ENCODE results near the gene PIWIL4.
"Not testable (repeated sequence)": the region's sequence is repeated elsewhere in the genome, so short reads cannot be mapped to it uniquely, and the experiment has no call there.

PIWIL4 gene

DNA sequence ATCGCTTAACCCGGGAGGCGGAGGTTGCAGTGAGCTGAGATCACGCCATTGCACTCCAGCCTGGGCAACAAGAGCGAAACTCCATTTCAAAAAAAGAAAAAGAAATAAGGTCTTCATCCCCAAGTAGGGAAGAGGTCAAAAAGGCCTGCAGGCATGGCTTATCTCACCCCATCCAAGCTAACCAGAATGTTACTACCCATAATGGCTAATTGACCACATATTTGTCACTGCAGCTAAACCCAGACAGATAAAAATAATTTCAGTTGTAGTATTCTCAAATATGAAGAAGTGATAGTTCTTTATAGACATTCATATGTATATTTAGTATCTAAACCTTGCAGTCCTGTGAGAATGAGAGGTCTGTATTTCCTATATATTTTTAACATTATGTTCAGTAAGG, 17.8 kb downstream of the PIWIL4 start:
- no peak for DNase-seq (ENCODE audit: low read depth in 3 of 3)

DNA sequence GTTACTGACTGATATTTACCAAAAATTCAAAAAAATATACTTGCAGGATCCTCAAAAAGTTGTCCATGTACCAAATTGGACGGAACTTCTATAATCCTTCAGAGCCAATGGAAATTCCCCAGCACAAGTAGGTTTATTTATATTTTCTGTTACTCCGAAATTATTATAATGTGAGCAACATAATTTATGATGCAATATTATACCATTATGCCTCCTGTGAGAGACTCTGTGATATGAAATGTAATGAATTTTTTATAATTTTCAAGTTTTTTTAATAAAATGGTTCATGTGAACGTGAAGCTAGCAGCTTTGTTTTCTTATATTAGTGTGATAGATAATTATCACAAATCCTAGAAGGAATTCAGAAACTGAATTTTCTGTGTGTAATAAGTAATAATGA, 18.2 kb downstream of the PIWIL4 start:
- DNase-seq (ENCODE audit: low read depth in 3 of 3): no peak

DNA sequence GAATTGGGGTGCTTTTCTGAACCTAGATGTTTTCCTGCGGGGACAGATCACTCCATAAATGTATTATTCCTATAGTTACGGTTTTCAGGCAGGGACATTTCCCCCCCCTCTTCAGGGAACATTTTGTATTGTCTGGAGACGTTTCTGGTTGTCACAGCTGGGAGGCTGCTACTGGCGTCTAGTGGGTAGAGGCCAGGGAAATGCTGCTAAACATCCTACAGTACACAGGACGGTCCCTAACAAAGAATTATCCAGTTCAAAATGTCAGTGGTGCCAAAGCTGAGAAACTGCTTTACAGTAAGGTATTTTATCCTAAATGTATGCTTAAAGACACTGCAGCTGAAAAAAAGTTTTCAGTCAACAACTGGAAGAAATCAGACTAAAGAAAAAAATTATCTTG, 19.4 kb downstream of the PIWIL4 start:
- no peak for DNase-seq (ENCODE audit: low read depth in 3 of 3)

DNA sequence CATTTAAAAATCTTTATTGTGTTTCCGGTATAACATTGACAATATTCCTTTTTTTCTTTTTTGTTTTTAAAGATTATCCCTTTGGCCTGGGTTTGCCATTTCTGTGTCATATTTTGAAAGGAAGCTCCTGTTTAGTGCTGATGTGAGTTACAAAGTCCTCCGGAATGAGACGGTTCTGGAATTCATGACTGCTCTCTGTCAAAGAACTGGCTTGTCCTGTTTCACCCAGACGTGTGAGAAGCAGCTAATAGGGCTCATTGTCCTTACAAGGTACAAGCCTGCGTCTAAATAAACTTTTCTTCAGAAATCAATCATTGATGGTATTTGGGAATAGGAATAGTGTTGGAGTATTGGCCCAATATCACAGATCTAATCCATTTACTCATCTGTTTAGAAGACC, 19.8 kb downstream of the PIWIL4 start:
- no peak for DNase-seq (ENCODE audit: low read depth in 3 of 3)

DNA sequence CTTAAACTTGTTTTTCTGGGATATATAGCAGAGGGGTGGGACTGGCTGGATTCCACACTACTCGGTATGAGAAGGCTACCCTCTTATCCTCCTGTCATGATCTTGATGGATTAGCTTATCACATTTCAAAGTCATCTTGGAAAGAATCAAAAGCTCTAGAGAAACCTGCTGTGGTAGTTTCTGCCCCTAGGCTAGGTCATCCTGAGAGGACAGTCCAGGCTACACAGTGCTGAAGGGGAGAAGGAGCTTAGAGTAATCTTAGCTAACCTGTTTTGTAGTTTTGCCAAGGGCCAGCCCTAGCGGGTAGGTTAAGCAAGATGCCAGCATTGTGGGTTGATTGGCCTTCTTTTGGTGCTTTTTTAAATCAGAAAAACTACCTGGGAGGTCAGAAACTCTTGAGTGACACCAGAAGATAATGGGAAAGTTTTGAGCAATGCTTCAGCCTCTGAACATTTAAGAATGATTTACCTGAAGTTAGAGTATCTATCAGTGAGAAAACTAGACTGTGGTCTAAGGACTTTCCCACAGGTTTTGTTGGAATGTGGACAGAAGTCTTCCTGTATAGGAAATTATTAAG, 21.3 kb downstream of the PIWIL4 start:
- no peak for DNase-seq (ENCODE audit: low read depth in 3 of 3)

DNA sequence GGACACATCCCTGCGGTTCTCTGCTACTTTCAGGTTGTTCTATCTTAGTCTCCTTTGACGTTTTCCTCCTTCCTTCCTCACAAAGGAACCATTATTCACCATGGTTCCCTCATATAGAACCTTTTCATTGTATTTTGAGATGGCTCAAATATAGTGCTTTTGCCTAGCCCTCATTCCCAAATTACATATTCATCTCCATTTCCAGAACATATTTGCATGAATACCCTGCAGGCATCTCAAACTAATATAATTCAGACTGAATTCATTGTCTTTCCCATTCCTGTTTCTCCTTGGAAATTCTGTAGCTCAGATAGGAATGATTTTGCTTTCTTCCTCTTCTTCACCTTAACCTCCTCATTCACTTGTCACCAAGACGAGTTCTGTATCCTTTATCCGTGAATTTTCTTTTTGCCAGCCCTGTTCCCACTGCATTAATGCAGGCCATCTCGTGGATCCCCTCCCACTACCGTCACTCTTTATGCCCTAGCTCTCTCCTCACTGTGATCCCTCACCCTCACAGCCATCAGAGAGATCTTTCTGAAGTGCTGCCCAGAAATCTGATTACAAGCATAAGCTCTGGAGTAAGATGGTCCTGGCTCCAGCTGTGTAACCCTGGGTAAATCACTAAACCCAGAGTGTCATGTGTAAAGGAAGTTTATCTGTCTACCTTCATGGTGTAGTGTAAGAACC, 23.3 kb downstream of the PIWIL4 start:
- no peak for DNase-seq (ENCODE audit: low read depth in 3 of 3)

DNA sequence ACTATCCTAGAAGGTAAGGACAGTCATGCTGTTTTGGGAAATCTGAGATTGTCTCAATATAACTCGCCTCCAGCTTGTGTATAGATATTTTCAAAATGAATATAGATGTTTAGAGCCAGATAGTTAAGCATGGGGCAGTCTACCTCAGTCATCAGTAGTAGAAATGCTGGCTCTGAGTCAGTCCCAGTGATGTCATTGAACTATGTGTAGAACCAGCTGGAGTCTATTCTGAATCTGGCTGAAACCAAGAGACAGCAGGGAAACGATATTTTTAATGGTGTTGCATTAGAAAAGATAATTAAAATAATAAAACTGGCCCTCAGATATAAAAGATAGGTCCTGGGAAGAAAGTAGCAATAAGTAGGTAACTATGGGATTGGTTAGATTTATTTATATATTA, 25.9 kb downstream of the PIWIL4 start:
- no peak for DNase-seq (ENCODE audit: low read depth in 3 of 3)

DNA sequence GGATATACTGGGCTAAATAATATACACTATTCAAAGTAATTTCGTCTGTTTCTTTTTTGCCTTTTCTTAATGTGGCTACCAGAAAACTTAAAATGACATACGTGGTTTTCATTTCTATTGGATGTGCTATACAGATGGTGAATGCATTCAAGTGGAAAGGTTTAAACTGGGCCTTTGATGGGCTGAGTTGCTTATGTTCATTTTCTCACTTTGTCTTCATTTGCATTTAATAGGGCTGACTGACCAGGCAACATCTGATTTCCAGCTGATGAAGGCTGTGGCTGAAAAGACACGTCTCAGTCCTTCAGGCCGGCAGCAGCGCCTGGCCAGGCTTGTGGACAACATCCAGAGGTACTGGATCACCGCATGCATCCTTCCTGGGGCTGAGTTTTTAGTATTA, 27.9 kb downstream of the PIWIL4 start:
- DNase-seq (ENCODE audit: low read depth in 3 of 3): no peak

DNA sequence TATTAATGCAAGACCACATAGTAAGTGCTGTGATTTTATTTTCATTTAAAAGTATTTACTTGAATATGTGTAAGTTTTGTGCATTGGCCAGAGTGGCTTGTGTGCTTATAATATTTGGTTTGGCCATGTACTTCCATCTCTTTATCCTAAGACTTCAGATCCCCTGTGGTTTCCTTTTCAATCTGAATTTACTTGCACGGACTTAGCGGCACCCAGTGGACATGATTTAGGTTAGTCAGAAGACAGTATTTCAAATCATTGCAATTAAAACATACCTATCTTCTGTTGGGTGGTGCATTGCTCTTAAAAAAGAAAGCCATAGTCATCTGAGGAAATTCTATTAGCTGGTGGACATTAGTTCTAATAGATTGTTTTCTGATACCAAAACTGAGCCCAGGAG, 30.7 kb downstream of the PIWIL4 start:
- DNase-seq (ENCODE audit: low read depth in 3 of 3): no peak

DNA sequence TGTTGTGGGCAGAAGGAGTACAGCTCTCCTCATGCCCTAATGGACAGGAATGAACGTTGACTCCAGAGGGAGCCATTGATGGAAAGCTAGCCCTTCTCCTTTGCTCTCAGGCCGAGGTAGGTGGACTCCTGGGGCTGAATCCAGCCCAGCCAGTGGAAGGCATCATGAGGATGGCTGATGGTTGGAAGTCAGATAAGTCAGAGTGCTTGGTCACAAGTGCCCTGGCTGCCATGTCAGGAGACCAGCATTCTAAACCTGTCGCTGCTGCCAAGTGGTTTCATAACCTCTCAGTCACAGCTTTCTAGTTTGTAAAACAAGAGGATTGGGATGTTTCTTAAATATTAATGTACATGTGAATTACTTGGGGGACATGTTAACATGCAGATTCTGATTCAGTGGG, 32.3 kb downstream of the PIWIL4 start:
- no peak for DNase-seq (ENCODE audit: low read depth in 3 of 3)

DNA sequence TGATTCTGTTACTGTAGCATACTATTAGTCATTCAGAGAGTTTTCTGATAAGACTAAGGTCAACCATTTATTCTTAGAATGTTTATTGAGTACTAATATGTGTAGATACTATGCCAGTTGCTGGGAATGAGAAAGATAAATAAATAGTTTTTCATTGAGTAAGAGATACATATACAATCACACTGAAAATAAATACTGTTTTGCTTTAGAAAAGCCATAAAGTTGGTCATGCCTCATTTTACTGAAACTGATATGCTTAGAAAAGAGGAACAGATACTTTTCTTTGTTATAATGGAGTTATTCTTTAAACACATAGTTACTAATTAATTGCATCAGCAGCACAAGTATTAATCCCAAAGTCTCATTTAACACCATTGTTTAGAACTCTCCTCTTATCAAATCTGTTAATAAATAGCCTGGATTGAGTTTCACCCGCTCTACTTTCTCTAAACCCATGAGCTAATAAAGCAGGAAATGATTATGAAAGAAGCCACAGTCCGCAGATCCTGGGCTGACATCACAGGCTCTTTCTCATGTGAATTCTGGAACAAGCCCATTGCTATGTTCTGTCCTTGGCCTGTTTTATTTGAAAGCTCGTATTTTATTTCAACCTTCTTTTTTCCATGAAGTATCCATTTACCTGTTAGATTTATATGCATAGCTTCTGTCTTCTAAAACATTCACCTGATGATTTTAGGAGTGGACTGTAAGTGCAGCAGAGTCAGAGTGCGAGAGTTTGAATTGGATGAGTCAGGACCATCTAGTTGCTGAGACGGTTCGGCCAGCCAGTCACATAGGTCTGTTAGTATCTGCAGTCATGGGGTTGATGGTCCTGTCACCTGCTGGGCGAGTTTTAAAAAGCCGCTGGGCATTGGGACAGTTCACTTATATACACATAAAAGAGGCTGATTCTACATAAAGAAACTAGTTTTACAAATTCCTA, 35.5 kb downstream of the PIWIL4 start:
- DNase-seq (ENCODE audit: low read depth in 3 of 3): peak in 1 of 3 experiments; percentile 5

DNA sequence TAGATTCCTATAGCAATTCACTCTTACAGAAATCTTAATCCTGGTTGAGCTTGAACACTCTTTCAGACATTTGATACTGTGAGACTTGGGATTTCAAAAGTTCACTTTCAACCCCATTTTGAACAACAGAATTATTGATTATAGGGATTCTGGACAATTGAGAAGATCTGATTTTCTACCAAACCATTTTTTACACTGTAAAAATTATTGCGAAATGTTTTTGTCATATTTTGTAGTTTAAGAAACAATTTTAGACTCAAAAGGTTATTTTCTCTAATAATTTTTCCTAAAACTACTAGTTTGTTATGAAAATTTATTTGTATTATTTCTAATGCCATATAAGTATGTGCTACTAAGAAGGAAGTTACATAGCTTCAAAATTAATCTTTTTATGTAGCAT, 36.4 kb downstream of the PIWIL4 start:
- DNase-seq (ENCODE audit: low read depth in 3 of 3): no peak

DNA sequence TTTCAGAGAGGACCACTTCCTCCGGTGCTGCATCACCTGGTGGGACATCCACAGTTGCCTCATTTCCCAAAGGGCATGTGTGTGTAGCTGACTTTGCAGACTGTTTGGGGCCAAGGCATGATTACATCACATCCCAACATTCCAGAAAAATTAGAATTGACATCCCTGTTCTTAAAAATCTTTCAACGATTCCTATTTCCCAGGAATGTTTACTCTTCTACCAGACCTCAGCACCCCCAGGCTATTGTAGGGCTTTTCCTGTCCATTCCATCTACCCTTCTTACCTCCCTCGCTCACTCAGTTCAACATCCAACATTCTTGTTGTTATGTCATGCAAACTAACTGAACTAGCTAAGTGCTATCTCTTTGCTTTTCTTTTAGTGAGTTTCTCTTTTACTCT, 37.3 kb downstream of the PIWIL4 start:
- no peak for DNase-seq (ENCODE audit: low read depth in 3 of 3)

DNA sequence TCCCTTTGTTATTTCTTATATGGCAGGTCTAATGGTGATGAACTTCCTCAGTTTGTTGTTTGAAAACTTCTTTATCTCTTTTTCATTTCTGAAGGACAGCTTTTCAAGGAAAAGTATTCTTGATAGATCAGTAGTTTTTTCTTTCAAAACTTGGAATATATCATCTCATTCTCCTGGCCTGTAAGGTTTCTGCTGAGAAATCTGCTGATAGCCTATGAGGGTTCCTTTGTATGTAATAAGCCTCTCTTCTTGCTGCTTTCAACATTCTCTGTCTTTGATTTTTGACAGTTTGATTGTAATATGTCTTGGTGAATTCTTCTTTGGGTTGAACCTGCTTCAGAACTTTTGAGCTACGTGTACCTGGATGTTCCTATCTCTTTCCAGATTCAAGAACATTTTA, 46.0 kb downstream of the PIWIL4 start:
- DNase-seq (ENCODE audit: low read depth in 3 of 3): no peak

DNA sequence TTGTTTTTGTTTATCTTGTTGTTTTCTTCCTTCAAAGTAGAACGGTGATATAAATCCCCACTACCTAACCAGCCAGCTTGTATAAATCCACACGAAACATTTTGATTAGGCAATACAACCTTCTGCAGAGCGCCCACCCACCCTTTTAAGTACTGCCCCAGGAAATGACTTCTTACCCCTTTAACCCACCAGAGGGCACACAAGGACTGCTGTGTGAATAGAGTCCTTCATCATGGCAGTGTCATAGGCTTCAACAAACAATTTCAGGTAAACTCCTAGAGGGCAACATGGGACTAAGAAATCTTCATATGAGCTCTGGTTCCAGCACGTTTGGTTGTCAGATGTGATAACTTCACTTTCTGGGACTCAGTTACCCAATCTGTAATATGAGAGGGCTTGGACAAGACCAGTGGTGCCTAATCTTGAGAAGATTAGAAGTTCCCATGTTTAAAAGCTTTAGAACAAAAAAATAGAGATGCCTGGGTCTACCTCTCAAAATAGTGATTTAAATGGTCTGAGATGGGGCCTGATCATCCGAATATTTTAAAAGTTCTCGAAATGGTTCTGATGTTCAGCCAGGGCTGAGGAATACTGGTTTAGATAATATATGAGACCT, 56.1 kb downstream of the PIWIL4 start:
- peak in 2 of 3 experiments; percentile 21 to 29 for DNase-seq (ENCODE audit: low read depth in 3 of 3)

DNA sequence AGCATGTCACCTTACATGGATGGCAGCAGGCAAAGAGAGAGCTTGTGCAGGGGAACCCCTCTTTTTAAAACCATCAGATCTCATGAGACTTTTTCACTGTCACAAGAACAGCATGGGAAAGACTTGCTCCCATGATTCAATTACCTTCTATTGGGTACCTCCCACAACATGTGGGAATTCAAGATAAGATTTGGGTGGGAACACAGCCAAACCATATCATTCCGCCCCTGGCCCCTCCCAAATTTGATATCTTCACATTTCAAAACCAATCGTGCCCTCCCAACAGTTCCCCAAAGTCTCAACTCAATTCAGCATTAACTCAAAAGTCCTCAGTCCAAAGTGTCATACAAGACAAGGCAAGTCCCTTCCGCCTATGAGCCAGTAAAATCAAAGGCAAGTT, 58.3 kb downstream of the PIWIL4 start:
- DNase-seq (ENCODE audit: low read depth in 3 of 3): not testable (repeated sequence)

DNA sequence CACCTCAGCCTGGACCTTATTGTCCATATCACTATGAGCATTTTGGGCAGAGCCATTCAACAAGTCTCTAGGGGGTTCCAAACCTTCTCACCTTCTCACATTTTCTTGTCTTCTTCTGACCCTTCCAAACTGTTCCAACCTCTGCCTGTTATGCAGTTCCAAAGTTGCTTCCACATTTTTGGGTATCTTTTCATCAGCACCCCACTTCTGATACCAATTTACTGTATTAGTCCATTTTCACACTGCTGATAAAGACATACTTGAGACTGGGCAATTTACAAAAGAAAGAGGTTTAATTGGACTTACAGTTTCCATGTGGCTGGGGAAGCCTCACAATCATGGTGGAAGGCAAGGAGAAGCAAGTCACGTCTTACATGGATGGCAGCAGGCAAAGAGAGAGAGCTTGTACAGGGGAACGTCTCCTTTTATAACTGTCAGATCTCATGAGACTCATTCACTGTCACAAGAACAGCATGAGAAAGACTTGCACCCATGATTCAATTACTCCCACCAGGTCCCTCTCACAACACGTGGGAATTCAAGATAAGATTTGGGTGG, 59.9 kb downstream of the PIWIL4 start:
- DNase-seq (ENCODE audit: low read depth in 3 of 3): not testable (repeated sequence)

DNA sequence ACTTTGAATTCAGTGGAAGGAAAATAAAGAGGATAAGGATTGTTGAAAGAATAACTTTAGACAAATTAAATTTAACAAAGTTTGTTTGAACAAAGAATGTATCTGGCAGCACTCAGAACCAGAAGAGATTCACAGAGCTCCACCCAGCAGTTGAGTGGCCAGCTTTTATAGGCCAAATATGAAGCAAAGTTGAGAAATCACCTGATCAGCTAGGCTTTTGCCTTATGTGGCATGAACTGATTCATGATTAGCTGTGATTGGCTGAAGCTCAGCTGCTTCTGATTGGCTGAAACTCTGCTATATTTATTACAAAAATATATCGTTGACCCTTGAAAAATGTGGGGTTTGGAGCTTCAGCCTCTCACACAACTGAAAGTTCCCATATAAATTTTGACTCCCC, 62.6 kb downstream of the PIWIL4 start:
- DNase-seq (ENCODE audit: low read depth in 3 of 3): no peak

DNA sequence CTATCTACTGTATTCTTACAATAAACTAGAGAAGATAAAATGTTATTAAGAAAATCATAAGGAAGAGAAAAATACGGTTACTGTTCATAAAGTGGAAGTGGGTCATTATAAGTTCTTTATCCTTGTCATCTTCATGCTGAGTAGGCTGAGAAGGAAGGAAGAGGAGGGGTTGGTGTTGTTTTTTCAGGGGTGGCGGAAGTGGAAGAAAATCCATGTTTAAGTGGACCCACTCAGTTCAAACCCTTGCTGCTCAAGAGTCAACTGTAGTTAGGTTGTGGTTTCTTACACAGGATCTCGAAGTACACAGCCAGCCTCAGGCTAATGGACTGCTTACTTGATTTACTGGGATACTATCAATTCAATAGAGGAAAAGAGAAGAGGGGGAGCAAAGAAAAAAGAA, 63.1 kb downstream of the PIWIL4 start:
- DNase-seq (ENCODE audit: low read depth in 3 of 3): no peak

DNA sequence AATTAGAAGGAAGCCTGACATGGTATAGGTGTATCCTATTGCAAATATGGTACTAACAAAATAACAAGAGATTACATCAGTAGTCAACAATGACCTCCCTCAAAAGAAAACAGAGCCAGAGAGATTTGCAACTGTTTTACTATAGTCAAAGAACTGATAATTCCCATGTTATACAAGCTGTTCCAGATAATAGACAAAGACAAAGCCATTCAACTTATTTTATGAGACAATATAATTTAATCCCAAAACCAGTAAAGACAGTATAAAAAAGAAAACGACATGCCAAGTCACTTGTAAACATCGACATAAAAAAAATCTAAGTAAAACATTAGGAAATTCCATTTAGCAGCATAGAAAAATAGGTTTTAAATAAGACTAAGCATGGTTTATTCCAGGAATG, 65.2 kb downstream of the PIWIL4 start:
- DNase-seq (ENCODE audit: low read depth in 3 of 3): no peak

DNA sequence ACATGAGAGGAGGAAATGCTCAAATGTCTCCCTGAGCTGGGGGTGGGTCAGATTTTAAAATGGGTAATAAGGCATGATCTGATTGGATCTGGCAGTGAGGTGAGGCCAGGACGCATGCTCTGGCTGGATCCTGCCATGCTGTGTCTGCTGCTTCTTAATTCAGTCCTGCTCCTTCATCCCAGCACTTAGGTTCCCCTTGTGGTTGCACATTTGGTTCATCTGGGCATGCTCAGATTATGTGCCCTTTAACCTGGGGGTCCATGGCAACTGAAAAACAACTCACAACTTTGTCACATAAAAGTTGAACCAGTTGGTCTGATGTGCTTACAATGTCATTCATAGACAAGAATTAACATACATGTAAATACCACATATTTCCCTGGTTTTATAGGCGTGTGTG, 67.9 kb downstream of the PIWIL4 start:
- DNase-seq (ENCODE audit: low read depth in 3 of 3): no peak

DNA sequence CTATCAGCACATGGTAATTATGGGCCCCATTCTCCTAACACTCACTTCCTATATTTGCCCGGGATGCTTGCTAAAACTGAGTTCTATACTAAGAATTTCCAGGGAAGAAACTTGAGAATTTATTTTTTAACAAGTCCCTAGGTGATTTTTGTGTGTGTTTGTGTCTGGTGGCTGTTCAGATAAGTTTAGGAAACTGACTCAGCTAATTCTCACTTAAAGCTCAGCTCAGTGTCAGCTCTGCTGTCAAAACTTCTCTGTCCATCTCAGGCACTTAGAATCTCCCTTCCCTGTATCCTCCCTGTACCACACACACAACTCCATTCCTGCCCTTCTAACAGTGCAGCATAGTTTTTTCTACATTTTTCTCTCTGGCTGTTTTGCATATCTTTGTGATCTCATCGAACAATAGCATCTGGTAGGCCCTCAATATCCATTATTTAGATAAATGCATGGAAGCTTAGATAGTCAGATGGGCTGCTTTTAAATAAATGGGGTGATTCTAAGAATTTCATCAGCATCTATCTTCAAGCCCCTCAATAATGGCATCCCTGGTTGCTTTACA, 69.3 kb downstream of the PIWIL4 start:
- DNase-seq (ENCODE audit: low read depth in 3 of 3): no peak
